GM19351 (cell line): Measurements from ENCODE around the gene IL1R1.

Source experiments
- ATAC-seq: cut with Tn5 transposase; IDR thresholded peaks from one replicate; pipeline ENCODE4 v1.9.1; 2021; ENCODE audit warnings: mild to moderate bottlenecking, moderate library complexity; ENCODE audit not compliant: unreplicated experiment

The IL1R1 gene

DNA sequence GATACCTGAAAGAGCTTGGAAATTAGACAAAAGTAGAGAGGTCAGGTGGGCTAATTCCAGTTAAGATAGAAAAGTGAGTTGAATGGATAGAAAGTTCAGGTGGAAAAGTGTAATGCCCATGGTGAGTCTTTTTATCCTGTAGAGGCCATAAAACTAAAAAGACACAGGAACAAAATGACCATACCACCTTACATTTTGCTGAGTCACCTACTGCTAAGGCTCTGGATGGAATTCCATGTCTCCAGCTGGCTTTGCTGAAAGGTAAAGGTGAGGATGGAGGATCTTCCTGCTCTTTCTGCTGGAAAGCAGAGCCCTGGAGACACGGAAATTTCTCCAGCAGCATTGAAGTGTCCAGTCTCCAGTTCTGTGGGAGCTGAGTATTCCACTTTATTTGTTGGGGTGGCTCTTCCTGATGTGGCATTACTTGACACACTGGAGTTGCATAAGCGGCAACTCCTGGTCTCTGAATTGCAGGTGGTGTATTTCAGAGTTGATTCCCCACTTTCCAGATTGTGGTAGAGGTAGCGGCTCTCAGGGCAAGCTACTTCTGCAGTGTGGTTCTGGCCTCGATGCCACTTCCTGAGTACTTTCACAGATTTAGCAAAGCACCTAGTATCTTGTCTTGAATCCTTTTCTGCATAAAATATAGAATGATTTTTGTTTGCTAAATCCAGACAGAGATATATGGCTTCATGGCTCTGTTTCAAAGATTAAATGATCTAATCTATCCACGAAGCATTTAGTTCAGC is 55.0 kb downstream of the IL1R1 start:
- ATAC-seq: no peak

GRCh38 chr2:102200539-102200938 is 58.0 kb downstream of the IL1R1 start:
- ATAC-seq: no peak

- no peak for ATAC-seq
Measured at GRCh38 chr2:102204638-102205037, 62.1 kb downstream of the IL1R1 start.

DNA sequence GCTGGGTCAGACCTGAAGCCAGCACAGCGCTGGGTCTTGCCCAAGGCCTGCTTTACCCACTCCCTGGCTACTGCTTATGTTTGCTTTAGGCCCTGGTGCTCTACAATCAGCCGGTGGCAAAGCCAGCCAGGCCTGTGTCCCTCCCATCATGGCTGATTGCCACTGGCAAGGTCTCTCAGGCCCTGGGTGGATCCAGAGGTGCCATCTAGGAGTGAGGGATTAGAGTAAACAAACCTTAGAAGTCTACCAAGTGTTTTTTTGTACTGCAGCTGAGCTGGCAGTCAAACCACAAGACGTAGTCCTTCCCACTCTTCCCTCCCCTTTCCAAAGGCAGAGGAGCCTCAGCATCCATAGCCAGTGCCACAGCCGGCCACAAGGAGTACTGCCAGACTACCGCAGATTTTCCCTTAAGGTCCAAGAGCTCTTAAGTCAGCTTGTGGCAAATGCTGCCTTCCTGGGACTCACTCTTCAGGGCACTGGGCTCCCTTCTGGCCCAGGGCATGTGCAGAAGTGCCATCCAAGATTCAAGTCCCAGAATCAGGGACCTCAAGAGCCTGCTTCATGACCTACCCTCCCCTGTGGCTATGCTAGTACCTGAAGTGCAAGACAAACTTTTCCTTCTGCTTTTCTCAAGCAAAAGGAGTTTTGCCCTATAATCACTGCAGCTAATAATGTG is 64.3 kb downstream of the IL1R1 start:
- no peak for ATAC-seq

DNA sequence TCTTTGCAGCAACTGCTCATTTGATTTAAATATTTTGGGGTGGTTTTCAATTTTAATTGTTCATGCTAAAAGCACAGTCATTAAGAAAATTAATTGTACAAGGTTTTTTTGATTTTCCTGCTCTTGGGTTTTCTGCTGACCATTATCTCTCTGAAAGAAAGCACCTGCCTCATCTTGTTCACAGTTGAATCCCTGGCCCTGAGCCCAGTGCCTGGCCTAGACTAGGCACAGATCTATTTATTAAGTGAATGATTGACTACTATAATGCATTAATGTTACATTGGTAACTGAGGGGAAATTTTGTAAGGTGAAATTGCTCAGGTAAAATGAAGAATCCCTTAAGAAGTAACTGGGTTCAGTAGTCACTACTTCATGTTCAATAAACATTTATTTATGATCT is 66.2 kb downstream of the IL1R1 start:
- no peak for ATAC-seq

DNA sequence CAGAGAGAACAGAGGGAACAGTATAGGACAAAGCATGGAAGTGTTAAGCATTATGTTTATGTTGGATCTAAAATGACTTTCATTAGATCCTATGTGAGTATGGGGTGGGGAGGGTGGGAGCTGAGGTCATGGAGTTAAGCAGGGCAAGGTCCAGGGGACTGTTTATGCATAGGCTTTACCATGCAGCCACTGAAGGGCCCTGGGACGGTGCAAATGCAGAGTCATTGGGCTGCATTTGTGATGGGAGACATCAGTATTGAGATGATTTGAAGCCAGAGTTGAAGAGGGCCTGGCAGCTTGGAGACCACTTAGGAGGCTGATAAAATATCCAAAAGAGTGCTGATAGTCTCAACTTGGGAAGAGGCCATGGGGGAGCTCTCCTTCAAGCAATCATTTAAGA is 66.9 kb downstream of the IL1R1 start:
- ATAC-seq: no peak

DNA sequence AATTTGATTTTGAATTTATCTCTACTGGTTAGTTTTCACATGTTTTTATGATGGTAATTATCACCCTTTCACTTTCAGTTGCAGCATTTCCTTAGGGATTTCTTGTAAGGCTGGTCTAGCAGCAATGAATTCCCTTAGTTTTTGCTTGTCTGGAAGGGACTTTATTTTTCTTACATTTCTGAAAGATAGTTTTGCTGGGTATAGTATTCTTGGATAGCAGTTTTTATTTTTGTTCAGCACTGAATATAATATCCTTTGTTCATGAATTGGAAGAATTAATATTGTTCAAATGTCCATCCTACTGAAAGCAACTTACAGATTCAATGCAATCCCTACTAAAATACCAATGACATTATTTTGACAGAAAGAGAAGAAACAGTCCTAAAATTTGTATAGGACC is 74.5 kb downstream of the IL1R1 start:
- ATAC-seq: no peak

DNA sequence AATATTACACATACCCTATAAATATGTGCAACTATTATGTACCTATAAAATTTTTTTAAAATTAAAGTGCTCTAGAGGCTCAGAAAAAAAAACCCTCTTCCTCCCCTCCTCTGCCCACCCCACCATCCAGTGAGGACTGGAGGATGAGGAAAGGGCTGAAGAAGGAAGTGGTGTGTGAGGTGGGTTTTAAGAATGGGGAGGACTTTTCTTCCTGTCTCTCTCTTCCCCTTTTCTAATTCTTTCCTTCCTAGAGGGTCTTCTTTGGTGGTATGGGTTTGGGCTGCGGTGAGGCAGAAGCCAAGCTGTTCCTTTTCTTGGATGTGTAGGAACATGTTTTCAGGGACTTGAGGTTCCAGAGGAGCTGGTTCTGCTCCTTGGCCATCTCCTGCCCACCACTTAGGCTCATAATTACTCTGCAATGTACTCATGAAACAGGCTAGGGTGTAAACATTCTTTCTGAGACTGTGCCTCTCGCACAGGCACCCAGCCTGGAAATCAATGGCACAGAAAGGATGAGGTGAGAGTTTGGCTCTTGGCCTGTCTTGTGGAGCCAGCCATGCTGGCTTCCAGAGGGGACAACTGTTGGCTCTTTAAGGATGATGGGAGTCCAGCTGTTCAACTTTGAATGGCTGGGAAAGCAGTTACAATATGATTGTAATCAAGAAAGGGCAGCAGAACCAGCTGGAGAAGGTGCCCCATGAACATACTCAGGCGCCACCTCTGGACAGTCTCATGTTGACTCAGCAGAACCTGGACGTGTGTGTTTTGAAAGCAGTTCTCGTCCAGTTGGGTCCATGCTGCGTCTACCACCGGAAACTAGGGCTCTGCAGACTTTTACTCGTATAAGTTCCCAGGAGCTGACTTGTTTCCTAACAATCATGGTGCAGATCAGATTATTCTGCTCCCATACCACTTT is 82.5 kb downstream of the IL1R1 start:
- ATAC-seq: no peak

DNA sequence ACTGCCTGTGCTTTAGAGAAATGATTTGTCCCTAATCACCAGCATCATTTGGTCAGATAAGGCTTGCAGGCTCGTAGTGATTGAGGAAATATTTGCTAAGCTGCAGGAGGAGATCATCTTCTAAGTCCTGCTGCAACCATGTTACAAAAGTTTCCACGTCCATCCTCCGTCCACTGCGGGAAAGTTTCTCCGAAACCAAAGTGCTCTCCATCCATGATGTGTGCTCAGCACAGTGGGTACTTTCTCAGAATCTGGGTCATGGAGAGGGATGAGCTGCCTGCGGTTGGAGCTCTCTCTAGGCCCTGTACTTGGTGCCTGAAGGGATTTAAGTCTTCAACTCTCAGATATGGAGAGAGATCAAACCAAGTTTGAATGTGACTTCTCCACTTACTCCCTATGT is 83.6 kb downstream of the IL1R1 start:
- no peak for ATAC-seq

- no peak for ATAC-seq
Measured at GRCh38 chr2:102226612-102227391, 84.3 kb downstream of the IL1R1 start.

DNA sequence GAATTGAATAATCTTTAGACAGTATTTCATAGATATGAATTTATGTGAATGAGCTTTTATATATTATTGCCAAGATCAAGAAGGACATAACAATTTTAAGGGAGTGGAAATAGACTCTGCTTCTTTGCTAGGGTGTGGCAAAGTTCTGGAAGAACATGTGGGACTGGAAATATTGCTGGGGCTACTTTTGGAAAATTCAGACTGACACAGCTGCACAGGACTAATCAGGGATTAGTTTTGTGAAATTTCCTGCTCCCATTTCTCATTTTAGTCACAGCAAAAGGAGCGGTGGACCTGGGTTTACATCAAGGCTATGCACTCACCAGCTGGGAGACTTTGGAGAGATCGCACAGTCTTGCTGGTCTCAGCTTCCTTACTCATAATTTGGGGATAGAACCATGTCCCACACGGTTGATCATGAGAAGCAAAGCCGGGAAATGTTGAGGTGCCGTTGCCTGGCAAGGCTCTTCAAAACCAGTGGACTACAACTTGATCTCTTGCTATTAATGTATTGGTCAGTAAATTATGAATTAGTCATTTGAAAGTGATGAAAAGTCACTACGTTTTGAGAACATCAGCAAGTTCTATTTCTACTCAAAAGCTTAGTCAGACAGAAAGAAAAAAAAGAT is 86.7 kb downstream of the IL1R1 start:
- no peak for ATAC-seq
